Stimulated activated CD4-positive, alpha-beta T cell treated with anti-CD3 and anti-CD28 coated beads, TNF-alpha, amount 100 ng/mL, for 1 hour (primary cell): ENCODE data around the gene SIM2.
A peak's percentile ranks its signal among the peaks of the same experiment; 100 is the strongest.

Source experiments
- DNase-seq, 3 donors: peaks; one replicate each; pipeline ENCODE4 v3.0.0-alpha.2; 2020; ENCODE audit warnings: low read depth in 3 of 3, low spot score in 1 of 3

SIM2 gene

DNA sequence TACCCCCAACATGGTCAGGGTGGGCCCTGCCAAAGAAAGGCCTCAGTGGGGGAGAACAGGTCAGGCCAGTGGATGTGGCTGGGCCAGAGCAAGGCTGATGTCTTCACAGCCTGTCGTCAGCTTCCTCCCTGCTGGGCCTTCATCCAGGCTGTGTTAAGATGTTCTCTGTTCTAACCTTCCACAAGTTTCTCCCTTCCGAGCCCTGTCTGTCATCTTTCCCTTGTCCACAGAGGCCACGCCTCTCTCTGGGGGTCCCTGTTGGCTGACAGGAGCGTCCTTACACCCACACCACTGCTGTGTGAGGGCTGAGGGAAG lies 36.2 kb downstream of the SIM2 start:
- DNase-seq, result no peak

DNA sequence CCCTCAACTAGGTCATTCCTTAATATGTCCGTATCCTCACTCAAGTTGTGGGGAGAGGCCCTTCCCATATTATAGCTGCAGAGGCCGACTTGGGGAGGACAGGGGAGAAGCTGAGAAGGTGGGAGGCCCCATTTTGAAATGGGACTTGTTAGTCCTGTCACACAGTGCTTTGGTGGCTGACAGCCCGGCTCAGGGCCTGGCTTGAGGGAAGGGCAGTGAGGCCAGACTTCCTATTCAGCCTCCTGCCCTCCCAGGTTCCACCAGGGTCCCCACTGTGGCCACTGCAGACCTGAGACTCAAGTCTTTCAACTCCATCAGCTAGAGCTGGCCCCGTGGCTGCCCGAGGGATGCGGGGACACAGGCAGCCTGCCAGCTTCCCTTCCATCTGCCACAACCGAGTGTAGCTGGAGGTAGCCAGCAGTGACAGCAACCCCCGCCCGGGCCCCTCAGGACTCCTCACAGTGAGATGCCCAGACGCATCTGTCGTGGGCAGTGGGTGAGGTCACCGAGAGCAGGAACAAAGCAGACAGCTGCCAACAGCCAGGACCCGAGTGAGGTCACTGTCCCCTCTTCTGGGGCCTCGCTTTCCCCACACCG lies 36.9 kb downstream of the SIM2 start:
- DNase-seq, result no peak

DNA sequence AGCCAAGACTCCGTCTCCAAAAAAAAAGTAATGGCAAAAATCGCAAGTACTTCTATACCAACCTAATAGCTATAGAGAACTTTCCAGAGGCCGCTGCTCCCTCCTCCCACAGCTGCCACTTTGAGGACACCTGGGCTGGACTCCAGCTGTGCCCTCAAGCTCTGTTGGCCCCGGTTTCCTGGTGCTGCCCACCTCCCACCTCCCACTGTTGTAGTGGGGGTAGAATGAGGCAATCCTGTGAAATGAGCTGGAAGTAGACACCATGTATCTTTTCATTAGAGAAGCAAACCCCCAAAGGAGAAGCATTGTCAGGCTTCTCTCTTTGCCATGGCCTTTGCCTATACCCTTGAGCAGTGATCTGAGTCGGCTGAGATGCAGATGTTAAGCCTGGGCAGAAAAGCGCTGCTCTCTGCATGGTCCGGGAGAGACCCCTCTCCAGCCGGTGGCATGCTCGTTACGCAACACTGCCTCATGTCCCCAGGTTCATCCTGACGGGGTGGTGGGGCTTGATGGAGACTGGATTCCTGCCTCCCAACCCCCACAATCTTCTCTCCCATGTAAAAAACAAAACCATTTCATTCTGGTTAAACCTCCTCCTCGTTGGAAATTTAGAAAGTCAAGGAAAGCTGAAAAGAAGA lies 39.7 kb downstream of the SIM2 start:
- DNase-seq, result no peak

GRCh38 chr21:36741506-36741905 lies 42.6 kb downstream of the SIM2 start:
- DNase-seq, result no peak

DNA sequence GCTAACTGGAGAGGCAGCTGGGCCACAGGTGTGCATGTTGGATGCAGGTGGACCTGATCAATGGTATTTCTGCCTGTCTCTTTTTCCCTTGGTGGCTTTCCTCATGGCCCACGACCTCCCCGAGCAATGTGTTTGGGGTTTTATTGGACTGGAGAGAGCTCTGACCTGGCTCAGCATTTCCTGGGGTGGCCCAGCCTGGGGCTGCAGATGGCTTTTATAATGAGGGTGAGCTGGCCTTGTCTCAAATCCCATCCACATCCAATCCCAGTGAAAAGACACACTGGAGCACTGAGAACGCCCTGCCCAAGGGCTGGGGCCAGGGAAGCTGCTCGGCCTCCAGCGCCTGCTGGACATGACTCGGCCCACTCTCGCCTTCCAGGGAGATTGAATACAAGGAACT lies 44.1 kb downstream of the SIM2 start:
- DNase-seq, result no peak

GRCh38 chr21:36743446-36743845 lies 44.5 kb downstream of the SIM2 start:
- DNase-seq, result no peak

DNA sequence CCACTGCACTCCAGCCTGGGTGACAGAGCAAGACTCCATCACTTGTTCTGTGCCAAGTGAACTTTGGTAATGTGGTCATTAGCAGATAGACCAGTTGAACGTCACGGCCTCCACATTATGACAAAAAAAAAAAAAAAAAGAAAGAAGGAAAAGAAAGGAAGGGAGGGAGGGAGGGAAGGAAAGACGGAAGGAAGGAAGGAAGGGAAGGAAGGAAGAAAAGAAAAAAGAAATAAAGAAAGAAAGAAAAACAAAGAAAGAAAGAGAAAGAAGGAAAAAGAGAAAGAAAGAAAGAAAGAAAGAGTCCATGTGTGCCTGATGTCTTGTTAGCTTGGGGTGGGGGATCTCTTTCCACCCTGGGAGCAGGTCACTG lies 45.3 kb downstream of the SIM2 start:
- DNase-seq, result no peak

DNA sequence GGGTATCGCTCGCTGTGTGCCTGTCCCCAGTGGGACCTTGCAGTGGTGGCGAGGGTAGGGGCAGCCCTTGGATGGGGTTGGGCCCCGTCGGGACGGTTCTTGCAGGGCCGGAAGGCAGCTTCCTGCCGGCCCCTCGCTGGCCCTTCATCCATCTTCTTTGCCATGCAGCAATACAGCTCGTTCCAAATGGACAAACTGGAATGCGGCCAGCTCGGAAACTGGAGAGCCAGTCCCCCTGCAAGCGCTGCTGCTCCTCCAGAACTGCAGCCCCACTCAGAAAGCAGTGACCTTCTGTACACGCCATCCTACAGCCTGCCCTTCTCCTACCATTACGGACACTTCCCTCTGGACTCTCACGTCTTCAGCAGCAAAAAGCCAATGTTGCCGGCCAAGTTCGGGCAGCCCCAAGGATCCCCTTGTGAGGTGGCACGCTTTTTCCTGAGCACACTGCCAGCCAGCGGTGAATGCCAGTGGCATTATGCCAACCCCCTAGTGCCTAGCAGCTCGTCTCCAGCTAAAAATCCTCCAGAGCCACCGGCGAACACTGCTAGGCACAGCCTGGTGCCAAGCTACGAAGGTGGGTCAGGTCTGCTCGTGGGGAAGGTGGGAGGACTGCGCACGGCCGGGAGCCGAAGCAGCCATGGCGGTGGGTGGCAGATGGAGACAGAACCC lies 45.8 kb downstream of the SIM2 start:
- no peak for DNase-seq

GRCh38 chr21:36745459-36745858 lies 46.5 kb downstream of the SIM2 start:
- DNase-seq, result no peak

DNA sequence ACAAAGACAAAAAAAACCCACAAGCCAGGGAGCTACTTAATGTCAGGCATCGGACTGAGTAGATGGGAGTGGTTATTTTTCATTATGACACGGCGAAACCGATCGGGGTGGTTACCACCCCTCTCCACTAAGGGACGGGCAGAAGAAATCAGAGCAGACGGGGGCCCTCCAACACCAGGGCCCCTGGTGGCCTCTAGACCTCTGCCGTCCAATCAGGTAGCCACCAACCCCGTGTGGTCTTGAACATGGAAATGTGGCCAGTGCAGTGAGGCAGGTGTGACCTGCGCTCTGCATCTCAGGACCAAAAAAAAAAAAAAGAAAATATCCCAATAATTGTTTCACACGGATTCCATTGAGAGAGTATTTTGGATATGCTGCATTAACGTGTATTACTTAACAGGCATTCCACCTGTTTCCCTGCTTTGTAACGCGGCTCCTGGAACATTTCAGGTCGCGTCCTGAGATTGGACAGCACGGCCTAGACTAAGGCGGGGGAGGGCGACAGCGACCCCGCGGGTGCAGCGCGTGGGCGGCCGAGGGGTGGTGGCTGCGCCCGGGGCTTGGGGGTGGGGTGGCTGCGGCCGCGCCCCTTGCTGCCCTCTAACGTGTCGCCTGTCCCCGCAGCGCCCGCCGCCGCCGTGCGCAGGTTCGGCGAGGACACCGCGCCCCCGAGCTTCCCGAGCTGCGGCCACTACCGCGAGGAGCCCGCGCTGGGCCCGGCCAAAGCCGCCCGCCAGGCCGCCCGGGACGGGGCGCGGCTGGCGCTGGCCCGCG lies 48.3 kb downstream of the SIM2 start:
- DNase-seq, result no peak

- peak in 1 of 3 donors; percentile 17 for DNase-seq
Observed at GRCh38 chr21:36747815-36748383, 49.0 kb downstream of the SIM2 start.

GRCh38 chr21:36749935-36750575 lies 51.1 kb downstream of the SIM2 start:
- DNase-seq, result no peak

DNA sequence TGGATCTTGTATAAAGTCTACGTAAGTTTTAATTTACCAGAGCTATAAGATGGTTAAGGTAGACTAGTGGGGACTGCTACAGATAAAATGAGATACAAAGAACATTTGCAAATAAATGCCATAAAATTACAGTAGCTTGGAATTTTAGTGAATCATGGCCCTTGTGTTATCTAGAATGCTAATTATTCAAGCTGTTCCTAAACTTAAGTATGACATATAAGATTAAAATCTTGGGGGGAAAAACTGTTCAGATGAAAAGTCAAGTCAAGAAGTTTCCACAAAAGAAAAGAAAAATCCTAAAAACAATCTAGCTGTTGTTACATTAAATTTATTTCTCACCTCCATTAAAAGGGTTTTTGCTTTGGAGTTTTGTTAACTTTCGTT lies 51.7 kb downstream of the SIM2 start:
- no peak for DNase-seq

GRCh38 chr21:36751383-36751782 lies 52.5 kb downstream of the SIM2 start:
- no peak for DNase-seq

- DNase-seq, result no peak
Observed at GRCh38 chr21:36753556-36753955, 54.6 kb downstream of the SIM2 start.

- DNase-seq, result no peak
Observed at GRCh38 chr21:36754241-36754898, 55.5 kb downstream of the SIM2 start.

DNA sequence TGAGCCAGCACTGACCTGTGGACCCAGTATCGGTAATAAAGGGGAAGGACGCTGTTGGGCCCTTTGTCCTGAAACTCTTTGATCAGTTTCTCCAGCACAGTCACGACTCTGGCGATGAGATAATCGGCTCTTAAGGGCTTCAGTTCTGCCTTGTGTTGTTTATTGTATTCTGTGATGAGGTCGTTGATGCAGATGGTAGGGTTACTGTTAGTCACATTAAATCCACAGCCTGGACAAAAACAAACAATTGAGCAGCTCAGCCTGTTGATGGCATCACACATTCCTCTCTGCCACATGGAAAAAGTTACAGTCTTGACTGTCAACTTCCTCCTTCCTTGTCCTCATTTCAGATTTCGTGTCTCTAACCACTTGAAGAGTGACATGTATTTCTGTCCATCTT lies 57.6 kb downstream of the SIM2 start:
- no peak for DNase-seq

DNA sequence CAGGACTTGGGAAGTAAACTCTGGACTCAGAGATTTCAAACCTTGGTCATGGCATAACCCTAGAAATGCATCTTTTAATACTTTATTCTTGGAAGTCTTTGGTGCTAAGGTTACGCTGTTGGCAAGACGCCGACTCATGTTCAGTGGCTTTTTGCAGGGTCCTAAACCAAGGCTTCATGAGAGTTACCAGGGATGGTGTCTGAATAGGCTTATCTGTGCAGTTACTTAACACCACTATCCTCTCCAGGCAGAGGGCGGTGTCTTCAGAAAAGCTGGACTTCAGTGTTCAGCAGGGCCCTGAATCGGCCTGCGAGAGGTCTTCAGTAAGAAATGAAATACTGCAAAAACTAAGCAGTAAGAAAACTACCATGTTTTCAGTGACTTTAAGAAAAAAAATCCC lies 58.3 kb downstream of the SIM2 start:
- no peak for DNase-seq

DNA sequence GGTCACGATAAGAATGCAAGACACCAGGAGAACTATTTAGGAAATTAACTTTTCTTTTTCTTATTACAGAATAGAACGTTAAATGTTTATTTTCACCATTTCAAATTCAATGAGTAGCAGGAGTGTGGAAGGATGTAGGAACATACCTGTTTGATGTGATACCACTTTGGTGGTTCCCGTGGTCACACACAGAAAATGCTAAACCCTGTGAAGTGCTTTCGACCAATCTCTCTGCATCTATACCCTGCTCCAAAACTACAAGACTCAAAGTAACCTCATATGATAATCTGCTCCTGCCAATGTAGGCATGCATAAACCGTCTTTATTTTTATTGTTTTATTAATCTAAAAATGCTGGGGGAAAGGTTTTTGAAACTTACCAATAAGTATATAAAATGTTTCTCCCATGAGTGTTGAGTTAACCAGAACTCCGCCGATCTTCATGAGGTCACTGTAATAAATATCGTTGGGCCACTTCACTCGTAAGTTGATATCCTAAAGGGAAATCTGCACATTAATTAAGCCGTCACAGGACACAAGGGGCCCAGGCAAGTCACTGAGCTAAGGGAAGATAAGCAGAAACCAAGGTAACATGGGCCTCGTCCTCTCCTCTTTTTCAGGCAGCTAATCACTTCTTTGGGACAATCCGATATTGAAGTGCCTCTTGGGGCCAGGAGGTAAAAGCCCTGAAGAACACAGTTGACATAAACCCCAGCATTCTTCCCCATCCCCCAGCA lies 60.6 kb downstream of the SIM2 start:
- DNase-seq, result no peak

DNA sequence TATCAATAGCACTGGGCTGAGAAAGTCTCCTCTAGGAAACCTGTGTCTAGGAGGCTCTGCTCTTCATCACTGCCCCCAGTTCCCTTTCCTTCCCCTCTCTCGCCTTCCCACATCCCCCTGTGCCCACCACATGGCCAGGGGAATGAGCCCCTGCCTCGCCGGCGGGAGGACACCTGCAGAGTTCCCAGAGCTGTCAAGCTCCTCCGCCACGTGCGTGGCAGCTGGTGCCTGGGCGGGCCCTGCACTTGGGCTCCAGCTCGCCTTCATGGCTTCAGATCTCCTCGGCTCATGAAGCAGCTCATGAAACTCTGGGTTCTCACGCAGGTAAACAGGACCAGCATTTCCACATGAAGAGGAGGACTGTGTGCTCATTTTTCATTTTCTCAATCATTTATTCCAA lies 62.8 kb downstream of the SIM2 start:
- no peak for DNase-seq
